A673 (cell line): ENCODE measurements around the gene CCRL2. TPM values are rescaled to one million over a fixed set of nuclear protein-coding genes. Genes with fewer than 3 reads are reported as not detected.

Source experiments
- Bru-seq: library from RNA; stranded (reverse); fragments of 400-500 nt; gene quantifications from one replicate; lab custom pipeline; 2021; lab: Mats Ljungman, UMichigan
- BruChase-seq, 2 experiments: library from RNA; stranded (reverse); fragments of 400-500 nt; gene quantifications; one replicate each; lab custom pipeline; 2021; lab: Mats Ljungman, UMichigan
- BruUV-seq: library from RNA; stranded (reverse); fragments of 400-500 nt; replicated peaks from 2 replicates; lab custom pipeline; 2021; lab: Mats Ljungman, UMichigan
- CTCF ChIA-PET: fragments of 300-600 bp; sonication (Branson Sonifier 250); formaldehyde crosslinking; loops from one replicate; lab custom pipeline; 2022; ENCODE audit warnings: antibody characterized with exemption; lab: Charles Lee
- POLR2A ChIA-PET: fragments of 300-600 bp; sonication (Branson Sonifier 250); formaldehyde crosslinking; loops from one replicate; lab custom pipeline; 2022; ENCODE audit warnings: antibody characterized with exemption; ENCODE audit not compliant: low non-redundant PET; lab: Charles Lee
- DNase-seq: peaks from one replicate; pipeline ENCODE4 v3.0.0-alpha.2; 2015; ENCODE audit warnings: low spot score
- H3K27ac ChIP-seq: fragments of 200-600 bp; sonication (generic); 2 replicates; pipeline ENCODE4 v1.5.1; 2016; ENCODE audit warnings: mixed run types, low read depth, mild to moderate bottlenecking, mixed read lengths, antibody characterized with exemption, low read length; ENCODE audit not compliant: poor library complexity, severe bottlenecking
- H3K27me3 ChIP-seq: fragments of 200-600 bp; sonication (generic); replicated peaks from 2 replicates; pipeline ENCODE4 v1.6.1; 2017; ENCODE audit warnings: mixed run types, low read depth, mild to moderate bottlenecking, mixed read lengths, antibody characterized with exemption, low read length; ENCODE audit not compliant: insufficient read depth, poor library complexity
- H3K36me3 ChIP-seq: fragments of 200-600 bp; sonication (generic); 2 replicates; pipeline ENCODE4 v1.6.1; 2016; ENCODE audit warnings: mixed run types, mild to moderate bottlenecking, mixed read lengths, antibody characterized with exemption, low read length; ENCODE audit not compliant: insufficient read depth, poor library complexity, severe bottlenecking
- H3K4me1 ChIP-seq: fragments of 200-600 bp; sonication (generic); 2 replicates; pipeline ENCODE4 v1.6.1; 2017; ENCODE audit warnings: mixed run types, mild to moderate bottlenecking, mixed read lengths, antibody characterized with exemption, low read length; ENCODE audit not compliant: insufficient read depth, poor library complexity, severe bottlenecking
- H3K4me3 ChIP-seq: fragments of 200-600 bp; sonication (generic); 2 replicates; pipeline ENCODE4 v1.5.1; 2016; ENCODE audit warnings: low read depth, mixed run types, mild to moderate bottlenecking, mixed read lengths, low read length; ENCODE audit not compliant: poor library complexity, severe bottlenecking
- H3K9me3 ChIP-seq: fragments of 200-600 bp; sonication (generic); 2 replicates; pipeline ENCODE4 v1.6.1; 2016; ENCODE audit warnings: mixed run types, low read depth, mild to moderate bottlenecking, mixed read lengths, antibody characterized with exemption, low read length; ENCODE audit not compliant: poor library complexity, severe bottlenecking
- CTCF ChIP-seq: fragments of 300-800, 200-600 bp; sonication (generic); conservative IDR thresholded peaks from 2 replicates; pipeline ENCODE4 v1.5.1; 2017; ENCODE audit warnings: low read depth, mild to moderate bottlenecking, antibody characterized with exemption, low read length, moderate library complexity, mixed read lengths
- EZH2 ChIP-seq: fragments of 200-600 bp; sonication (generic); IDR thresholded peaks from 2 replicates; pipeline ENCODE4 v1.6.1; 2017; ENCODE audit warnings: borderline replicate concordance, low read depth, mild to moderate bottlenecking, mixed read lengths, antibody characterized with exemption, low read length; ENCODE audit not compliant: poor library complexity, severe bottlenecking
- intact Hi-C: fragments of 100-400 bp; cut with micrococcal nuclease; formaldehyde crosslinking; loops from one replicate; pipeline ENCODE4 v1.10.0; 2022; ENCODE audit not compliant: unreplicated experiment
- long read RNA-seq: library from polyadenylated mRNA; stranded (forward); transcript quantifications from one replicate; pipeline ENCODE4 v2.0.0, GENCODE V29; 2022
- total RNA-seq: library from RNA; stranded (reverse); gene quantifications from 2 replicates; pipeline ENCODE4 v1.2.3, GENCODE V29; 2021

The CCRL2 gene
- total RNA-seq, result not detected in 2 replicates
- not detected for Bru-seq, nascent RNA
- not detected for BruChase-seq, experiment 1, labeled RNA remaining after a 2-hour chase
- not detected for BruChase-seq, experiment 2, labeled RNA remaining after a 6-hour chase
- long read RNA-seq, result 0 reads

- H3K4me1 ChIP-seq, result no peaks in the 10 kb centered on the region
- ChIA-PET POLR2A (no interaction called here), CTCF (no interaction called here)
- no peaks in the 10 kb centered on the region for H3K9me3 ChIP-seq
- no peak for DNase-seq
- BruUV-seq, result no TSS peak
- H3K27ac ChIP-seq, result no peak within 1 kb of the TSS
- TF ChIP-seq EZH2 (no peak), CTCF (no peak)
- H3K4me3 ChIP-seq, result no peak within 1 kb of the TSS
- H3K27me3 ChIP-seq, result no peaks in the 10 kb centered on the region
- intact Hi-C loops, result no loop called here
- H3K36me3 ChIP-seq, result no peaks in the 10 kb centered on the region
Observed at GRCh38 chr3:46406788-46407611, at the start of gene CCRL2, which contains the start of gene CCR5AS. TSS of gene CCRL2 (plus strand) at chr3:46407259. CDS start at chr3:46408080, 821 bp downstream. TSS of gene CCR5AS (minus strand) at chr3:46407066.

- ChIA-PET CTCF (no interaction called here), POLR2A (no interaction called here)
- no peaks in the 10 kb centered on the region for H3K36me3 ChIP-seq
- H3K27ac ChIP-seq, result no peak overlapping the region
- BruUV-seq, result no TSS peak
- peaks cover 22% of the 10 kb centered on the region for H3K27me3 ChIP-seq
- DNase-seq, result no peak
- TF ChIP-seq CTCF, result no peak
- no peak for TF ChIP-seq EZH2
- intact Hi-C loops, result no loop called here
- peaks cover 6% of the 10 kb centered on the region for H3K4me1 ChIP-seq
- no peaks in the 10 kb centered on the region for H3K9me3 ChIP-seq
- no peak overlapping the region for H3K4me3 ChIP-seq
Observed at GRCh38 chr3:46358466-46358865, 48.6 kb upstream of the CCRL2 start.

- peaks cover 6% of the 10 kb centered on the region for H3K4me1 ChIP-seq
- CTCF ChIA-PET, result no interaction called here
- intact Hi-C loops, result no loop called here
- peak; percentile 57 for DNase-seq
- no peak overlapping the region for H3K27ac ChIP-seq
- H3K36me3 ChIP-seq, result no peaks in the 10 kb centered on the region
- H3K9me3 ChIP-seq, result no peaks in the 10 kb centered on the region
- POLR2A ChIA-PET, result interaction anchor here (0.9 kb wide), 1 partner anchor 518 kb away, joined by 3 read pairs; no protein-coding TSS in a partner anchor
- no peak overlapping the region for H3K4me3 ChIP-seq
- no TSS peak for BruUV-seq
- TF ChIP-seq EZH2 (no peak), CTCF (no peak)
- peaks cover 10% of the 10 kb centered on the region for H3K27me3 ChIP-seq
Observed at GRCh38 chr3:46359733-46360493, 47.1 kb upstream of the CCRL2 start.
